MM.1S (cell line): ENCODE data around the gene PSTPIP1.

Source experiments
- DNase-seq: peaks from one replicate; pipeline ENCODE4 v3.0.0-alpha.2; 2015
- H2AFZ ChIP-seq: fragments of 300-600 bp; sonication (generic); 2 replicates; pipeline ENCODE4 v1.6.0; 2016; ENCODE audit warnings: antibody characterized with exemption, low read length
- H3F3A ChIP-seq: fragments of 300-600 bp; sonication (generic); 2 replicates; pipeline ENCODE4 v1.6.1; 2016; ENCODE audit warnings: mild to moderate bottlenecking, antibody characterized with exemption, low read length, moderate library complexity, mixed read lengths; ENCODE audit not compliant: insufficient read depth
- H3K27ac ChIP-seq: fragments of 300-600 bp; sonication (generic); 2 replicates; pipeline ENCODE4 v1.5.1; 2016; ENCODE audit warnings: mild to moderate bottlenecking, low read length
- H3K27me3 ChIP-seq: fragments of 300-600 bp; sonication (generic); replicated peaks from 2 replicates; pipeline ENCODE4 v1.6.0; 2016; ENCODE audit warnings: low read length; ENCODE audit not compliant: insufficient read depth
- H3K36me3 ChIP-seq: fragments of 300-600 bp; sonication (generic); replicated peaks from 2 replicates; pipeline ENCODE4 v1.6.1; 2016; ENCODE audit warnings: mild to moderate bottlenecking, low read length, mixed read lengths; ENCODE audit not compliant: insufficient read depth
- H3K4me1 ChIP-seq: fragments of 300-600 bp; sonication (generic); 2 replicates; pipeline ENCODE4 v1.6.1; 2016; ENCODE audit warnings: low read length, mixed read lengths
- H3K4me2 ChIP-seq: fragments of 300-600 bp; sonication (generic); 2 replicates; pipeline ENCODE4 v1.6.0; 2016; ENCODE audit warnings: low read depth, low read length
- H3K4me3 ChIP-seq: fragments of 300-600 bp; sonication (generic); 2 replicates; pipeline ENCODE4 v1.5.1; 2016; ENCODE audit warnings: low read length, mixed read lengths
- H3K79me2 ChIP-seq: fragments of 300-600 bp; sonication (generic); 2 replicates; pipeline ENCODE4 v1.6.1; 2016; ENCODE audit warnings: mixed run types, low read length, mixed read lengths
- H3K9ac ChIP-seq: fragments of 300-600 bp; sonication (generic); 2 replicates; pipeline ENCODE4 v1.6.1; 2016; ENCODE audit warnings: low read length, mixed read lengths
- H3K9me2 ChIP-seq: fragments of 300-600 bp; sonication (generic); replicated peaks from 2 replicates; pipeline ENCODE4 v1.6.1; 2016; ENCODE audit warnings: mild to moderate bottlenecking, low read length, mixed read lengths; ENCODE audit not compliant: insufficient read depth
- H3K9me3 ChIP-seq: fragments of 300-600 bp; sonication (generic); replicated peaks from 2 replicates; pipeline ENCODE4 v1.6.1; 2016; ENCODE audit warnings: mild to moderate bottlenecking, low read length, mixed read lengths; ENCODE audit not compliant: insufficient read depth
- H4K20me1 ChIP-seq: fragments of 300-600 bp; sonication (generic); 2 replicates; pipeline ENCODE4 v1.6.1; 2016; ENCODE audit warnings: mild to moderate bottlenecking, low read length, moderate library complexity, mixed read lengths; ENCODE audit not compliant: insufficient read depth
- CTCF ChIP-seq: fragments of 300-600 bp; sonication (generic); IDR thresholded peaks from 2 replicates; pipeline ENCODE4 v1.5.1; 2016; ENCODE audit warnings: antibody characterized with exemption, low read length, mixed read lengths
- EZH2 ChIP-seq: fragments of 300-600 bp; sonication (generic); optimal IDR thresholded peaks from 2 replicates; pipeline ENCODE3; 2017; ENCODE audit warnings: low read depth, mild to moderate bottlenecking, antibody characterized with exemption, low read length, mixed read lengths
- EZH2phosphoT487 ChIP-seq: fragments of 300-600 bp; sonication (generic); IDR thresholded peaks from 2 replicates; pipeline ENCODE4 v1.6.1; 2018; ENCODE audit warnings: antibody characterized with exemption, low read length

PSTPIP1 gene

GRCh38 chr15:77032052-77032646 lies 37.2 kb downstream of the PSTPIP1 start:
- no peaks in the 10 kb centered on the region for H3K79me2 ChIP-seq
- no peaks in the 10 kb centered on the region for H3F3A ChIP-seq
- no peak for DNase-seq
- H3K4me1 ChIP-seq = 0 out of 2 replicates have a peak, but pooled peaks cover 3% of the 10 kb centered on the region
- H3K9me3 ChIP-seq = no peaks in the 10 kb centered on the region
- H3K9me2 ChIP-seq = no peaks in the 10 kb centered on the region
- H3K27ac ChIP-seq = no peak overlapping the region
- no peak overlapping the region for H3K4me2 ChIP-seq
- TF ChIP-seq EZH2phosphoT487 (no peak), CTCF (no peak), EZH2 (no peak)
- no peak overlapping the region for H3K4me3 ChIP-seq
- no peaks in the 10 kb centered on the region for H3K36me3 ChIP-seq
- no peaks in the 10 kb centered on the region for H3K27me3 ChIP-seq
- no peaks in the 10 kb centered on the region for H4K20me1 ChIP-seq
- no peak overlapping the region for H3K9ac ChIP-seq
- no peak overlapping the region for H2AFZ ChIP-seq

DNA sequence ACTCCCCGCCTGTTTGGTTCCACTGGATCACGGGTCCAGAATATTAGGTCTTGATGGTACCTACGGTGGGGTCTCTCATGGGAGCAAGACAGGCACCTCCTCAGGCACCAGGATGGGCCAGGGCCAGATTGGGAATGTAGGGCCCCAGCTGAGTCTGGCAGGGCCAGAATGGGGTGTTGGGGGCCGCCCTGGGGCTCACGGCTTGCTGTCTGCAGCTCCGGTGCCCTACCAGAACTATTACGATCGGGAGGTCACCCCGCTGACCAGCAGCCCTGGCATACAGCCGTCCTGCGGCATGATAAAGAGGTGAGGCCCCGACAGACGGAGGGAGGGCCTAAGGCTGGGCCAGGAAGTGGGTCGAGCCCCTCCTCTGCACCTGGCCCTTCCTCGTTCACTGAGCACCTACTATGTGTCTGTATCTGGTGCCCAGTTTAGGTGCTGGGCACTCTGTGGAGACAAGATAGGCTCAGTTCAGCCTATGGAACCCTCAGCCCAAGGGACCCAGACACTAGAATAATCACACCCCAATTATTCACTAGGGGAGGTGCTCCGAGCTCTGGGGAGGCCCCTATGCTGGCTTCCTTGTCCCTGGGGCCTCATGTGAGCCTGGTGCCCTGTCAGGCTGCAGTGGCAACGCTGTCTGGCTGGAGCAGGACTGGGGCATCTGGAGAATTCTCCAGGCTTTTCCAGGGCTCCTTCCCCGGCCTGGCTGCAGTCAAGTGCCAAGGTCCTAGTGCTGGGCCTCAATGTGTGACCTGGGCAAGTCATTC lies 37.9 kb downstream of the PSTPIP1 start:
- Histone ChIP-seq H3K4me1 (0 out of 2 replicates have a peak, but pooled peaks cover 3% of the 10 kb centered on the region), H3K36me3 (no peaks in the 10 kb centered on the region), H3F3A (no peaks in the 10 kb centered on the region), H3K4me2 (no peak overlapping the region), H2AFZ (no peak overlapping the region), H3K79me2 (no peaks in the 10 kb centered on the region), H3K9me2 (no peaks in the 10 kb centered on the region), H3K27ac (no peak overlapping the region), H3K4me3 (no peak overlapping the region), H4K20me1 (no peaks in the 10 kb centered on the region), H3K9ac (no peak overlapping the region), H3K27me3 (no peaks in the 10 kb centered on the region), H3K9me3 (no peaks in the 10 kb centered on the region)
- DNase-seq = no peak
- TF ChIP-seq CTCF = no peak
- no peak for TF ChIP-seq EZH2
- TF ChIP-seq EZH2phosphoT487 = no peak

DNA sequence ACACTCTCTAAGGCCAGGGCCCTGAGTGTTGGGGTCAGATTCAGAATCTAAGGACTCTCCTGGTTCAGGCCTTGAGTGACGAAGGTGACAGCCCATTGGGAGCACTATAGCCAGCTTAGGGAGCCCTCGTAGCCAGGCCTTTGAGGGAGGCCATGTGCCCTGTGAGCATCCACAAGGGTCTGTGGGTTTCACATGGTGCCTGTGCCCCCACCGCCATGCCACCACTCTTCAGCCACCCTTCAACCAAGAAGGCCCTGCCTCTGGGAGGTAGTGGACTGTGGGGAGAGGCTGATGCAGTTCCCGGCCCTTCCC lies 38.4 kb downstream of the PSTPIP1 start:
- no peak overlapping the region for H3K9ac ChIP-seq

More for the DNA sequence above, 38.4 kb downstream of the PSTPIP1 start:
- no peaks in the 10 kb centered on the region for H3K9me2 ChIP-seq
- H3K36me3 ChIP-seq = no peaks in the 10 kb centered on the region
- no peaks in the 10 kb centered on the region for H3K9me3 ChIP-seq
- no peaks in the 10 kb centered on the region for H3K79me2 ChIP-seq
- DNase-seq = no peak
- no peak overlapping the region for H3K4me3 ChIP-seq
- H2AFZ ChIP-seq = no peak overlapping the region
- H4K20me1 ChIP-seq = no peaks in the 10 kb centered on the region
- no peaks in the 10 kb centered on the region for H3K27me3 ChIP-seq
- no peak overlapping the region for H3K4me2 ChIP-seq
- TF ChIP-seq CTCF (no peak), EZH2 (no peak), EZH2phosphoT487 (no peak)
- H3K4me1 ChIP-seq = 0 out of 2 replicates have a peak, but pooled peaks cover 3% of the 10 kb centered on the region
- H3K27ac ChIP-seq = no peak overlapping the region
- no peaks in the 10 kb centered on the region for H3F3A ChIP-seq
